HCT116 (cell line): ENCODE measurements around the gene SPATS2L. TPM values are rescaled to one million over a fixed set of nuclear protein-coding genes. Genes with fewer than 3 reads are reported as not detected.

ENCODE experiments used
- ATAC-seq: fragments of 200-7000 bp; cut with Tn5 transposase; 2 replicates; pipeline ENCODE4 v1.9.1; 2020; ENCODE audit warnings: mild to moderate bottlenecking, moderate library complexity
- BruUV-seq: library from RNA; stranded (reverse); fragments of 400-500 nt; replicated peaks from 2 replicates; lab custom pipeline; 2021; lab: Mats Ljungman, UMichigan
- CTCF ChIA-PET: fragments of 300-600 bp; sonication (Branson Sonifier 250); formaldehyde crosslinking; loops from one replicate; lab custom pipeline; 2021; ENCODE audit warnings: antibody characterized with exemption; lab: Charles Lee
- POLR2A ChIA-PET: fragments of 300-600, 350-600 bp; sonication (Branson Sonifier 250); formaldehyde crosslinking; loops from one replicate; lab custom pipeline; 2021; ENCODE audit warnings: antibody characterized with exemption; lab: Charles Lee
- RAD21 ChIA-PET, 2 experiments: fragments of 300-600 bp; sonication (Branson Sonifier 250); formaldehyde crosslinking; loops; one replicate each; lab custom pipeline; 2023; ENCODE audit warnings: low total read pairs in 2 of 2; ENCODE audit not compliant: uncharacterized antibody in 2 of 2, unreplicated experiment in 2 of 2, low non-redundant PET in 1 of 2; lab: Charles Lee
- DNase-seq: peaks from one replicate; pipeline ENCODE4 v3.0.0-alpha.2; 2010; ENCODE audit warnings: low read depth, low spot score
- H2AFZ ChIP-seq: fragments of 200-600 bp; shearing (Covaris generic), sonication (generic); 2 replicates; pipeline ENCODE4 v1.6.1; 2017; ENCODE audit warnings: low read depth, mixed run types, mixed read lengths, antibody characterized with exemption, low read length; ENCODE audit not compliant: poor library complexity, severe bottlenecking
- H3K27ac ChIP-seq: 2 replicates; pipeline ENCODE4 v1.5.1; 2012; ENCODE audit warnings: low read depth, low read length
- H3K27me3 ChIP-seq: fragments of 200-600 bp; sonication (generic); 2 replicates; pipeline ENCODE4 v1.6.1; 2016; ENCODE audit warnings: mixed run types, low read length, mixed read lengths; ENCODE audit not compliant: insufficient read depth
- H3K36me3 ChIP-seq, 2 experiments: fragments of 200-500 bp in 1 of 2; fragments of 200-600 bp in 1 of 2; sonication (Bioruptor generic) in 1 of 2; sonication (generic) in 1 of 2; 2 replicates each; pipeline versions ENCODE4 v1.5.1 to v1.6.1; 2014 to 2016; ENCODE audit warnings: low read length in 2 of 2, inconsistent platforms in 1 of 2, mixed read lengths in 1 of 2, mixed run types in 1 of 2; ENCODE audit not compliant: insufficient read depth in 2 of 2, control insufficient read depth in 1 of 2
- H3K4me1 ChIP-seq, 2 experiments: fragments of 200-600 bp in 1 of 2; sonication (generic) in 1 of 2; 2 replicates each; pipeline versions ENCODE4 v1.5.1 to v1.6.1; 2012 to 2017; ENCODE audit warnings: low read length in 2 of 2, inconsistent platforms in 1 of 2, mild to moderate bottlenecking in 1 of 2, mixed read lengths in 1 of 2, mixed run types in 1 of 2, moderate library complexity in 1 of 2; ENCODE audit not compliant: insufficient read depth in 2 of 2, control insufficient read depth in 1 of 2
- H3K4me2 ChIP-seq: fragments of 200-600 bp; sonication (generic); 2 replicates; pipeline ENCODE4 v1.6.1; 2017; ENCODE audit warnings: mixed run types, low read length, mixed read lengths
- H3K4me3 ChIP-seq, 2 experiments: fragments of 200-600 bp in 1 of 2; sonication (generic) in 1 of 2; replicated peaks in 1 of 2; 2 replicates each; pipeline ENCODE4 v1.5.1; 2011 to 2016; ENCODE audit warnings: low read length in 2 of 2, control low read depth in 1 of 2, low read depth in 1 of 2, mild to moderate bottlenecking in 1 of 2, mixed read lengths in 1 of 2, mixed run types in 1 of 2
- H3K79me2 ChIP-seq: fragments of 200-600 bp; sonication (generic); 2 replicates; pipeline ENCODE4 v1.6.1; 2017; ENCODE audit warnings: mild to moderate bottlenecking, mixed run types, low read length, moderate library complexity, mixed read lengths; ENCODE audit not compliant: insufficient read depth
- H3K9ac ChIP-seq: fragments of 200-600 bp; sonication (generic); 2 replicates; pipeline ENCODE4 v1.6.1; 2016; ENCODE audit warnings: low read length, mixed read lengths
- H3K9me2 ChIP-seq: fragments of 200-600 bp; sonication (generic), shearing (Covaris generic); 2 replicates; pipeline ENCODE4 v1.6.1; 2017; ENCODE audit warnings: mixed run types, mild to moderate bottlenecking, moderate library complexity; ENCODE audit not compliant: insufficient read depth
- H3K9me3 ChIP-seq, 2 experiments: fragments of 200-500 bp in 1 of 2; fragments of 200-600 bp in 1 of 2; sonication (Bioruptor generic) in 1 of 2; sonication (generic) in 1 of 2; 2 replicates each; pipeline ENCODE4 v1.6.1; 2014 to 2017; ENCODE audit warnings: low read length in 2 of 2, mixed read lengths in 2 of 2, inconsistent platforms in 1 of 2, low read depth in 1 of 2, mild to moderate bottlenecking in 1 of 2, mixed run types in 1 of 2, moderate library complexity in 1 of 2; ENCODE audit not compliant: control insufficient read depth in 1 of 2, insufficient read depth in 1 of 2
- H4K20me1 ChIP-seq: fragments of 200-600 bp; sonication (generic), shearing (Covaris generic); 2 replicates; pipeline ENCODE4 v1.6.1; 2017; ENCODE audit warnings: mixed run types, mild to moderate bottlenecking, moderate library complexity; ENCODE audit not compliant: insufficient read depth
- CEBPB ChIP-seq: IDR thresholded peaks from 2 replicates; pipeline ENCODE4 v1.6.1; 2012; ENCODE audit warnings: low read depth
- EZH2 ChIP-seq: fragments of 200-600 bp; sonication (generic); IDR thresholded peaks from 2 replicates; pipeline ENCODE4 v1.6.1; 2017; ENCODE audit warnings: antibody characterized with exemption, mixed run types
- FOSL1 ChIP-seq: IDR thresholded peaks from 2 replicates; pipeline ENCODE4 v1.6.1; 2012; ENCODE audit warnings: low read depth
- MAX ChIP-seq: IDR thresholded peaks from 2 replicates; pipeline ENCODE4 v1.6.1; 2012
- RAD21 ChIP-seq: IDR thresholded peaks from 2 replicates; pipeline ENCODE4 v1.6.1; 2012; ENCODE audit warnings: low read depth, mild to moderate bottlenecking
- REST ChIP-seq: IDR thresholded peaks from 2 replicates; pipeline ENCODE4 v1.6.1; 2012; ENCODE audit warnings: low read depth
- SP1 ChIP-seq: IDR thresholded peaks from 2 replicates; pipeline ENCODE4 v1.6.1; 2012; ENCODE audit warnings: low read depth
- SRF ChIP-seq: IDR thresholded peaks from 2 replicates; pipeline ENCODE4 v1.6.1; 2012; ENCODE audit warnings: low read depth
- YY1 ChIP-seq: IDR thresholded peaks from 2 replicates; pipeline ENCODE4 v1.6.1; 2011; ENCODE audit warnings: low read length, low read depth, moderate library complexity, mild to moderate bottlenecking; ENCODE audit not compliant: insufficient replicate concordance; ENCODE audit errors: extremely low read depth
- ZFX ChIP-seq: fragments of 450-650 bp; IDR thresholded peaks from 2 replicates; pipeline ENCODE4 v1.6.1; 2017
- intact Hi-C: fragments of 100-400 bp; cut with micrococcal nuclease; formaldehyde crosslinking; loops from 2 replicates; pipeline ENCODE4 v1.10.0; 2022
- total RNA-seq: library from RNA; stranded (reverse); gene quantifications from one replicate; pipeline ENCODE4 v1.2.1, GENCODE V29; 2021; ENCODE audit not compliant: unreplicated experiment

SPATS2L gene
- total RNA-seq, 1 experiment from 2014 or later: 87.1 TPM

GRCh38 chr2:200419325-200419724 is 112.8 kb downstream of the SPATS2L start:
- H4K20me1 ChIP-seq: no peaks in the 10 kb centered on the region
- no TSS peak for BruUV-seq
- H3K4me2 ChIP-seq: no peak overlapping the region
- H3K9me2 ChIP-seq: no peaks in the 10 kb centered on the region
- no peak overlapping the region for H3K27ac ChIP-seq
- intact Hi-C loops: no loop called here
- no peaks in the 10 kb centered on the region for H3K27me3 ChIP-seq
- no peak overlapping the region for H3K4me3 ChIP-seq
- CTCF ChIA-PET: no interaction called here
- H3K36me3 ChIP-seq: peaks cover 6 to 7% of the 10 kb centered on the region in 2 experiments; a peak in 1 of 4 replicates
- no peak overlapping the region for H2AFZ ChIP-seq
- RAD21 ChIA-PET: no interaction called here
- DNase-seq: no peak
- no peaks in the 10 kb centered on the region for H3K4me1 ChIP-seq
- no peak for TF ChIP-seq REST
- no peak for TF ChIP-seq FOSL1
- TF ChIP-seq RAD21: no peak
- no peak for TF ChIP-seq SRF
- no peak for TF ChIP-seq YY1
- TF ChIP-seq MAX: no peak
- TF ChIP-seq SP1: no peak
- no peak for TF ChIP-seq EZH2
- TF ChIP-seq ZFX: no peak
- TF ChIP-seq CEBPB: no peak
- no peaks in the 10 kb centered on the region for H3K9me3 ChIP-seq
- no peaks in the 10 kb centered on the region for H3K79me2 ChIP-seq
- H3K9ac ChIP-seq: no peak overlapping the region
- ATAC-seq: no peak
- POLR2A ChIA-PET: interaction anchor here (0.5 kb wide), 1 partner anchor 111 kb away, joined by 3 read pairs; no protein-coding TSS in a partner anchor
